NB4 (cell line): Measurements from ENCODE around the gene SLC34A1.

ENCODE experiments used
- DNase-seq: peaks from one replicate; pipeline ENCODE4 v3.0.0; 2010; ENCODE audit warnings: low read depth
- H3K4me3 ChIP-seq: one replicate; pipeline ENCODE4 v1.5.1; 2011; ENCODE audit warnings: mild to moderate bottlenecking, low read depth, low read length, moderate library complexity
- CTCF ChIP-seq: IDR thresholded peaks from one replicate; pipeline ENCODE4 v1.5.1; 2012; ENCODE audit warnings: low read depth, low read length
- MYC ChIP-seq: IDR thresholded peaks from 2 replicates; pipeline ENCODE4 v1.6.1; 2011; ENCODE audit warnings: low read depth, low read length
- POLR2A ChIP-seq: IDR thresholded peaks from 2 replicates; pipeline ENCODE4 v1.6.1; 2011; ENCODE audit warnings: mild to moderate bottlenecking; ENCODE audit not compliant: insufficient read length; ENCODE audit errors: extremely low read depth
- TF ChIP-seq, protein P1 (sequence below): IDR thresholded peaks from 2 replicates; pipeline ENCODE4 v1.6.1; 2011; ENCODE audit warnings: low read depth, low read length

The SLC34A1 gene

GRCh38 chr5:177427211-177427822, 43.1 kb downstream of the SLC34A1 start:
- TF ChIP-seq CTCF: no peak
- TF ChIP-seq POLR2A: no peak
- TF ChIP-seq MYC: peak; percentile 49; the same call in 1 of the 2 replicates
- TF ChIP-seq, protein P1, sequence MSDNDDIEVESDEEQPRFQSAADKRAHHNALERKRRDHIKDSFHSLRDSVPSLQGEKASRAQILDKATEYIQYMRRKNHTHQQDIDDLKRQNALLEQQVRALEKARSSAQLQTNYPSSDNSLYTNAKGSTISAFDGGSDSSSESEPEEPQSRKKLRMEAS: peak; percentile 49
- peak; percentile 50 for DNase-seq
- peak overlapping the region; percentile 96 for H3K4me3 ChIP-seq

GRCh38 chr5:177427919-177428573, 43.8 kb downstream of the SLC34A1 start:
- peak; percentile 75 for DNase-seq
- TF ChIP-seq, protein P1: no peak
- TF ChIP-seq CTCF: no peak
- no peak for TF ChIP-seq POLR2A
- H3K4me3 ChIP-seq: peak overlapping the region; percentile 96

- H3K4me3 ChIP-seq: peak overlapping the region; percentile 96
- no peak for DNase-seq
- TF ChIP-seq, protein P1: no peak
- no peak for TF ChIP-seq CTCF
- TF ChIP-seq POLR2A: no peak
- no peak for TF ChIP-seq MYC
Measured at GRCh38 chr5:177428574-177429217, 44.5 kb downstream of the SLC34A1 start.

DNA sequence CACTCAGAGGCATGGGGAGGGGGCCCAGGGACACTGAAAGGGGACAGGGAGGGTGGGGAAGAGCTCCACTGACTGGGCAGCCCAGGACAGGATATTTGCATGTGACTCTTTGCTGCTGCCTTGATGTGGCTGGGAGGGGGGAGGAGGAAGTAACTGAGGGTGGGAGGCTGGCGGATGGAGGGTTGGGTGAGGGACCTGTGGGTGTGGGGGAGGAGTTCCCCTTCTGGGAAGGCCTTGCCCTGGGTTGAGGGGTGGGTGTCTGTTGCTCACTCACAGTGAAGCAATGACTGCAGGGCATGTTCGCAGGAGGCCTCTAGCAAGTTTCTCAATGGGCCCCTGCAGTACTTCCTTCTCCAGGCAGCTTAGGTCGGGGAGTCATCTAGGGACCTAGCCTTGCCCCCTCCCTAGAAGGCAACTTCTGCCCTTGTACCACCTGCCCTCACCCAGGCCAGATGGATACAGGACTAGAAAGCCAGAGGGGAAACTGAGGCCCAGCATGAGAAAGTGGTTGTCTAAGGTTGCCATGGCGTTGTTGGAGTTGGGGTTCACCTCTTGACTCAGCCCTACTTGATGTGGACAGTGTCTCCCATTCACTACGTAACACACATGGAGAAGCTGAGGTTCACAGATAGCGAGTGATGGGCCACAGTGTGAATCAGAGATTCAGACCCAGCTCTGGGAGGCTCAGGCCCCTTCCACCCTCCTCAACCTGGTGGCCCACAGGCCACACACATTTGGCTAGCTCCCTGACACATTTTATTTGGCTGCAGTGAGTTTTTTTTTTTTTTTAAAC, 45.2 kb downstream of the SLC34A1 start:
- peak overlapping the region; percentile 96 for H3K4me3 ChIP-seq
- TF ChIP-seq POLR2A (no peak), MYC (peak; percentile 76)
- TF ChIP-seq, protein P1: peak; percentile 82
- peak; percentile 99 for DNase-seq

DNA sequence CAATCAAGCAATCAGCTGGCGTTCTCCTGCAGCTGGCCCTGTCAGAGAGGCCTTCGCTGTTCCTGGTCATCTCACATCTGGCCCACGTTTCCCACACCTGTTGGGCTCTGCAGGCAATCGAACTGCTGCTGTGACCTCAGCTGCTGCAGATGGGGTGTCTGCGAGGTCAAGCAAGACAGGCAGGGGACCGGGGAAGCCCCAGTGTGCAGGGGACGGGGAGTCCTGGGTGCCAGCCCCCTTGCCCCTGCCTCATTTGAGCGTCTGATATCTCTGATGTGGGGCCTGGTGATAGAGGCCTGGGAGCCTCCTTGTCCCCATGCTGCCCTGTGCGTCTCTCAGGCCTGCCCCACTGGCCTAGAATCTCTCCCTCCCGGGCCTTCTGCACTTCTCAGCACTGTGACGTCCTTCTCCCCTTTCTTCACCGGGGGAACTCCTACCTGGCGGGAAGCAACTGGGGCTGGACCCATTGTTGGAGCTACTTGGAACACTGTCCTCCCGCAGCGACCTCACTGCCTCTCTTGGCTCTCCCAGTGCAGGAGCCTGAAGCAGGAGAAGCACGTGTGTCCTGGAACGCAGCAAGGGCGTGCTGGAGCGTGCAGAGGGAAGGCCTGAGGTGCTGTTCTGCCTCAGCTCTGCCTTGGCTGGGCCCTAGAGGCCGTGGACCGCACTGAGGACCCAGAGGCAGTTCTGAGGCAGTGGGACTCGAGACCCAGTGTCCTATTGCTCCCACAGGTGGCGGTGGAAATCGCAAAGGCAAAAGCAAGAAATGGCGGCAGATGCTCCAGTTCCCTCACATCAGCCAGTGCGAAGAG, 46.1 kb downstream of the SLC34A1 start:
- TF ChIP-seq, protein P1: no peak
- TF ChIP-seq POLR2A (no peak), CTCF (no peak)
- no peak for DNase-seq
- H3K4me3 ChIP-seq: peak overlapping the region; percentile 55
